ENCODE measurements around the gene PREX1.
"Not testable (repeated sequence)": the region's sequence is repeated elsewhere in the genome, so short reads cannot be mapped to it uniquely, and the experiment has no call there.

Gene PREX1

GRCh38 chr20:48599748-48600469, 227.9 kb downstream of the PREX1 start:
- Histone ChIP-seq H3K14ac (ENCODE audit: low read length in 2 of 2) (no peak overlapping the region), H2BK5ac (ENCODE audit: low read depth, low read length, poor library complexity, severe bottlenecking) (no peak overlapping the region), H4K91ac (ENCODE audit: low read length) (no peak overlapping the region), H3K27me3 (ENCODE audit: control insufficient read depth in 1 of 2, insufficient read depth in 1 of 2, low read length in 2 of 2) (peaks cover 51 to 53% of the 10 kb centered on the region in 2 experiments), H3K79me1 (replicated peaks; ENCODE audit: low read length, poor library complexity, severe bottlenecking) (no peaks in the 10 kb centered on the region), H4K8ac (ENCODE audit: low read length) (no peak overlapping the region), H2BK120ac (ENCODE audit: low read depth, low read length) (no peak overlapping the region), H2BK15ac (ENCODE audit: low read depth, poor library complexity, severe bottlenecking) (no peak overlapping the region), H3K4ac (ENCODE audit: low read depth in 1 of 2, low read length in 2 of 2) (no peak overlapping the region), H3K27ac (ENCODE audit: low read length, poor library complexity, severe bottlenecking) (no peak overlapping the region), H3K4me3 (ENCODE audit: insufficient read depth in 1 of 2, low read depth in 1 of 2, low read length in 2 of 2) (no peak overlapping the region), H2BK12ac (ENCODE audit: low read length in 2 of 2) (no peak overlapping the region), H2AFZ (ENCODE audit: low read depth, low read length) (no peak overlapping the region), H3K4me2 (ENCODE audit: low read length, poor library complexity, severe bottlenecking) (no peak overlapping the region), H3K9me3 (ENCODE audit: control insufficient read depth, low read length) (no peaks in the 10 kb centered on the region), H3K4me1 (ENCODE audit: control insufficient read depth, insufficient read depth, low read depth, low read length) (no peaks in the 10 kb centered on the region), H3K36me3 (ENCODE audit: control insufficient read depth in 1 of 2, insufficient read depth in 2 of 2, low read depth in 1 of 2, low read length in 2 of 2) (no peaks in the 10 kb centered on the region), H3K23ac (ENCODE audit: low read length in 2 of 2) (no peak overlapping the region), H2AK5ac (ENCODE audit: low read length, severe bottlenecking) (no peak overlapping the region), H3K9ac (ENCODE audit: low read length) (no peak overlapping the region), H3K18ac (ENCODE audit: low read depth in 1 of 2, low read length in 2 of 2) (no peak overlapping the region)
- WGBS, result 87% methylated on average over 9 of the region's 11 CpGs
- DNase-seq, result no peak

- H3K4me2 ChIP-seq (ENCODE audit: low read length, poor library complexity, severe bottlenecking), result no peak overlapping the region
Observed at GRCh38 chr20:48599106-48599747, 228.6 kb downstream of the PREX1 start.

GRCh38 chr20:48598303-48598941, 229.4 kb downstream of the PREX1 start:
- H3K4me2 ChIP-seq (ENCODE audit: low read length, poor library complexity, severe bottlenecking); H2AFZ ChIP-seq (ENCODE audit: low read depth, low read length); H3K4me3 ChIP-seq (ENCODE audit: insufficient read depth in 1 of 2, low read depth in 1 of 2, low read length in 2 of 2); H3K4ac ChIP-seq (ENCODE audit: low read depth in 1 of 2, low read length in 2 of 2); H2AK5ac ChIP-seq (ENCODE audit: low read length, severe bottlenecking); H2BK5ac ChIP-seq (ENCODE audit: low read depth, low read length, poor library complexity, severe bottlenecking); H3K36me3 ChIP-seq (ENCODE audit: control insufficient read depth in 1 of 2, insufficient read depth in 2 of 2, low read depth in 1 of 2, low read length in 2 of 2); H2BK15ac ChIP-seq (ENCODE audit: low read depth, poor library complexity, severe bottlenecking); H3K79me1 ChIP-seq (replicated peaks; ENCODE audit: low read length, poor library complexity, severe bottlenecking); H4K91ac ChIP-seq (ENCODE audit: low read length); H3K27ac ChIP-seq (ENCODE audit: low read length, poor library complexity, severe bottlenecking); H3K23ac ChIP-seq (ENCODE audit: low read length in 2 of 2); H2BK120ac ChIP-seq (ENCODE audit: low read depth, low read length); H3K9me3 ChIP-seq (ENCODE audit: control insufficient read depth, low read length); H4K8ac ChIP-seq (ENCODE audit: low read length); H2BK12ac ChIP-seq (ENCODE audit: low read length in 2 of 2); H3K9ac ChIP-seq (ENCODE audit: low read length); H3K4me1 ChIP-seq (ENCODE audit: control insufficient read depth, insufficient read depth, low read depth, low read length); H3K14ac ChIP-seq (ENCODE audit: low read length in 2 of 2); H3K18ac ChIP-seq (ENCODE audit: low read depth in 1 of 2, low read length in 2 of 2); DNase-seq: not testable (repeated sequence)
- WGBS, result 64% methylated on average over 16 of the region's 16 CpGs
- peaks cover 47 to 49% of the 10 kb centered on the region in 2 experiments for H3K27me3 ChIP-seq (ENCODE audit: control insufficient read depth in 1 of 2, insufficient read depth in 1 of 2, low read length in 2 of 2)

More at GRCh38 chr20:48599106-48599747, 228.6 kb downstream of the PREX1 start:
- H3K14ac ChIP-seq (ENCODE audit: low read length in 2 of 2), result no peak overlapping the region
- no peak overlapping the region for H2BK5ac ChIP-seq (ENCODE audit: low read depth, low read length, poor library complexity, severe bottlenecking)
- no peak overlapping the region for H3K27ac ChIP-seq (ENCODE audit: low read length, poor library complexity, severe bottlenecking)
- WGBS, result 73% methylated on average over 7 of the region's 7 CpGs
- H3K27me3 ChIP-seq (ENCODE audit: control insufficient read depth in 1 of 2, insufficient read depth in 1 of 2, low read length in 2 of 2), result peaks cover 50 to 51% of the 10 kb centered on the region in 2 experiments
- H3K18ac ChIP-seq (ENCODE audit: low read depth in 1 of 2, low read length in 2 of 2), result no peak overlapping the region
- no peak overlapping the region for H4K91ac ChIP-seq (ENCODE audit: low read length)
- H2BK15ac ChIP-seq (ENCODE audit: low read depth, poor library complexity, severe bottlenecking), result no peak overlapping the region
- H3K23ac ChIP-seq (ENCODE audit: low read length in 2 of 2), result no peak overlapping the region
- H3K9ac ChIP-seq (ENCODE audit: low read length), result no peak overlapping the region
- H2BK120ac ChIP-seq (ENCODE audit: low read depth, low read length), result no peak overlapping the region
- no peaks in the 10 kb centered on the region for H3K79me1 ChIP-seq (replicated peaks; ENCODE audit: low read length, poor library complexity, severe bottlenecking)
- no peaks in the 10 kb centered on the region for H3K4me1 ChIP-seq (ENCODE audit: control insufficient read depth, insufficient read depth, low read depth, low read length)
- H2AFZ ChIP-seq (ENCODE audit: low read depth, low read length), result no peak overlapping the region
- no peak overlapping the region for H4K8ac ChIP-seq (ENCODE audit: low read length)
- no peaks in the 10 kb centered on the region for H3K9me3 ChIP-seq (ENCODE audit: control insufficient read depth, low read length)
- H2AK5ac ChIP-seq (ENCODE audit: low read length, severe bottlenecking), result no peak overlapping the region
- no peak overlapping the region for H2BK12ac ChIP-seq (ENCODE audit: low read length in 2 of 2)
- no peak overlapping the region for H3K4me3 ChIP-seq (ENCODE audit: insufficient read depth in 1 of 2, low read depth in 1 of 2, low read length in 2 of 2)
- DNase-seq, result no peak
- H3K36me3 ChIP-seq (ENCODE audit: control insufficient read depth in 1 of 2, insufficient read depth in 2 of 2, low read depth in 1 of 2, low read length in 2 of 2), result no peaks in the 10 kb centered on the region
- H3K4ac ChIP-seq (ENCODE audit: low read depth in 1 of 2, low read length in 2 of 2), result no peak overlapping the region
